Tibial nerve (tissue), 3 donors: Measurements from ENCODE around the gene SHC2.

ENCODE experiments used
- CTCF ChIP-seq, 5 experiments: fragments of 200-600 bp in 3 of 5; fragments of 450-650 bp in 2 of 5; sonication (generic) in 3 of 5; IDR thresholded peaks; one replicate each; pipeline ENCODE4 v1.5.1; 2016 to 2019; ENCODE audit warnings: antibody characterized with exemption in 5 of 5, mild to moderate bottlenecking in 3 of 5, moderate library complexity in 2 of 5
- POLR2A ChIP-seq, 2 donors: fragments of 450-650 bp; IDR thresholded peaks; one replicate each; pipeline ENCODE4 v1.6.1; 2017; ENCODE audit warnings: antibody characterized with exemption in 2 of 2, mild to moderate bottlenecking in 2 of 2, moderate library complexity in 2 of 2

GRCh38 chr19:485583-486236 is 24.9 kb upstream of the SHC2 start:
- peak in 1 of 2 donors; percentile 22 for TF ChIP-seq POLR2A (IDR thresholded peaks at IDR 0.05)
- TF ChIP-seq CTCF (IDR thresholded peaks at IDR 0.05) = no peak
